Measurements from ENCODE around the gene PCSK6. TPM values are rescaled to one million over a fixed set of nuclear protein-coding genes. Genes with fewer than 3 reads are reported as not detected.

Gene PCSK6
- total and polyA plus RNA-seq, 7 donors: 2.9 to 10.3 (median 6.4) TPM

GRCh38 chr15:101448336-101448735 is 41.2 kb downstream of the PCSK6 start:
- WGBS, 2 donors: 93 to 96% methylated on average over 3 of the region's 3 CpGs
- intact Hi-C loops (cut with DNase I): no loop called here
- Histone ChIP-seq H3K27me3 (peaks cover 0 to 5% (median 0%) of the 10 kb centered on the region in 3 donors), H3K9me3 (peaks cover 0 to 2% (median 0%) of the 10 kb centered on the region in 4 donors), H3K4me1 (no peaks in the 10 kb centered on the region), H3K4me3 (no peak overlapping the region), H3K36me3 (no peaks in the 10 kb centered on the region), H3K27ac (no peak overlapping the region)
- DNase-seq: no peak
- no peak for TF ChIP-seq CTCF (IDR thresholded peaks at IDR 0.05)
- TF ChIP-seq EP300 (IDR thresholded peaks at IDR 0.05): no peak
- no peak for TF ChIP-seq POLR2AphosphoS5 (IDR thresholded peaks at IDR 0.05)

GRCh38 chr15:101447561-101448071 is 41.9 kb downstream of the PCSK6 start:
- Histone ChIP-seq H3K4me3 (no peak overlapping the region), H3K9me3 (peaks cover 0 to 2% (median 0%) of the 10 kb centered on the region in 4 donors), H3K36me3 (no peaks in the 10 kb centered on the region), H3K4me1 (no peaks in the 10 kb centered on the region), H3K27ac (no peak overlapping the region), H3K27me3 (peaks cover 0 to 3% (median 0%) of the 10 kb centered on the region in 3 donors)
- no peak for DNase-seq
- intact Hi-C loops (cut with DNase I): no loop called here
- no peak for TF ChIP-seq POLR2A (IDR thresholded peaks at IDR 0.05)
- TF ChIP-seq POLR2AphosphoS5 (IDR thresholded peaks at IDR 0.05): no peak
- TF ChIP-seq CTCF (IDR thresholded peaks at IDR 0.05): no peak
- TF ChIP-seq EP300 (IDR thresholded peaks at IDR 0.05): no peak
- WGBS, 2 donors: 95 to 96% methylated on average over 20 of the region's 20 CpGs

GRCh38 chr15:101447168-101447533 is 42.4 kb downstream of the PCSK6 start:
- Histone ChIP-seq H3K36me3 (no peaks in the 10 kb centered on the region), H3K4me3 (no peak overlapping the region), H3K4me1 (no peaks in the 10 kb centered on the region), H3K27me3 (no peaks in the 10 kb centered on the region), H3K9me3 (peaks cover 0 to 2% (median 0%) of the 10 kb centered on the region in 4 donors), H3K27ac (no peak overlapping the region)
- peak; percentile 55 for DNase-seq
- TF ChIP-seq POLR2AphosphoS5 (IDR thresholded peaks at IDR 0.05): no peak
- no peak for TF ChIP-seq CTCF (IDR thresholded peaks at IDR 0.05)
- no peak for TF ChIP-seq POLR2A (IDR thresholded peaks at IDR 0.05)
- WGBS, 2 donors: 91 to 93% methylated on average over 2 of the region's 2 CpGs
- intact Hi-C loops (cut with DNase I): no loop called here

- peak; percentile 57 for DNase-seq
- WGBS, 2 donors: 72 to 73% methylated on average over 12 of the region's 12 CpGs
- Histone ChIP-seq H3K36me3 (no peaks in the 10 kb centered on the region), H3K4me1 (no peaks in the 10 kb centered on the region), H3K27me3 (no peaks in the 10 kb centered on the region), H3K9me3 (peaks cover 0 to 2% (median 0%) of the 10 kb centered on the region in 4 donors), H3K27ac (peak overlapping the region in 1 of 4 donors; percentile 27), H3K4me3 (no peak overlapping the region)
- TF ChIP-seq POLR2A (IDR thresholded peaks at IDR 0.05) (no peak), EP300 (IDR thresholded peaks at IDR 0.05) (no peak), POLR2AphosphoS5 (IDR thresholded peaks at IDR 0.05) (no peak), CTCF (IDR thresholded peaks at IDR 0.05) (no peak)
- intact Hi-C loops (cut with DNase I): no loop called here
These were observed 42.9 kb downstream of the PCSK6 start for GRCh38 chr15:101446518-101447167.

All from sigmoid colon (tissue), 7 donors.